ENCODE measurements around the gene MITF. TPM values are rescaled to one million over a fixed set of nuclear protein-coding genes. Genes with fewer than 3 reads are reported as not detected.

Gene MITF
- total RNA-seq, 4 donors from 2014 or later, result 1.6 to 22.5 (median 6.6) TPM

GRCh38 chr3:69941439-69942176 is 202.3 kb downstream of the MITF start:
- no peaks in the 10 kb centered on the region for H3K4me1 ChIP-seq
- no peaks in the 10 kb centered on the region for H3K9me3 ChIP-seq
- H3K4me3 ChIP-seq, result no peak overlapping the region
- WGBS, 2 donors, result 83 to 86% methylated on average over 3 of the region's 3 CpGs
- no peak for TF ChIP-seq CTCF (IDR thresholded peaks at IDR 0.05)
- TF ChIP-seq POLR2A (IDR thresholded peaks at IDR 0.05), result no peak
- no peaks in the 10 kb centered on the region for H3K27me3 ChIP-seq
- H3K27ac ChIP-seq, result no peak overlapping the region
- no peak for DNase-seq
- H3K36me3 ChIP-seq, result no peaks in the 10 kb centered on the region
- intact Hi-C loops (cut with DNase I), result loop anchor here (10.0 kb wide), 1 partner anchor 247 kb away; no protein-coding TSS in a partner anchor

DNA sequence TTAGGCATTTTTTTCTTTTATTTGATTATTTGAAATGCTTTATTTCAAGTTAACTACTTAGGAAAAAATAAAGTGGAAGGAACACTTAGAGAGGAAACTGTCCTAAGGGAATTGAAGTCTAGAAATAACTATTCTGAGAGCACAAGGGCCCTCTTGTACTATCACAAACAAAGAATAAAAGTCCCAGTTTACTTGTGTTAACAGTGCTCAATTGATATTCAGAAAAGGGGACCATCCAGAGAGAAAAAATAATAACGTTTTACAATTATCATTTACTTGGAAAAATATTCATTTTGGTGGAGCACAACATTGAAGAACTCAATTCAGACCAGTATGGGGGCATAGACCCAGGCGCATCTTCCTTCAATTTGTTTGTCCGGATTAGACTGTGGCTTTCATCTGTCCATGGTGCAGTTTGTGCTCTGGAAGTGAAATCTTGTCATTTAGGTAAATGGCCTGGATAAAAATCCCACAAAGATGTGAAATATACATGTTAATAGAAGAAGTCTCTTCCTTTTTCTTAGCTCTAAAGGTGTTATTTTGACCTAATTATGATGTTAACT is 205.7 kb downstream of the MITF start:
- no peak overlapping the region for H3K4me3 ChIP-seq
- H3K27me3 ChIP-seq, result no peaks in the 10 kb centered on the region
- no peaks in the 10 kb centered on the region for H3K4me1 ChIP-seq
- H3K27ac ChIP-seq, result no peak overlapping the region
- H3K9me3 ChIP-seq, result no peaks in the 10 kb centered on the region
- 75 to 78% methylated on average over 3 of the region's 3 CpGs for WGBS, 2 donors
- intact Hi-C loops (cut with DNase I), result loop anchor here (10.0 kb wide), 1 partner anchor 250 kb away; no protein-coding TSS in a partner anchor
- H3K36me3 ChIP-seq, result peaks cover 0 to 11% (median 0%) of the 10 kb centered on the region in 3 donors
- no peak for DNase-seq
- TF ChIP-seq CTCF (IDR thresholded peaks at IDR 0.05), result no peak
- TF ChIP-seq POLR2A (IDR thresholded peaks at IDR 0.05), result no peak

GRCh38 chr3:69948246-69948862 is 209.1 kb downstream of the MITF start:
- H3K27ac ChIP-seq, result no peak overlapping the region
- H3K9me3 ChIP-seq, result no peaks in the 10 kb centered on the region
- H3K27me3 ChIP-seq, result no peaks in the 10 kb centered on the region
- no peaks in the 10 kb centered on the region for H3K4me1 ChIP-seq
- intact Hi-C loops (cut with DNase I), result loop anchor here (10.0 kb wide), 1 partner anchor 254 kb away; no protein-coding TSS in a partner anchor
- no peak overlapping the region for H3K4me3 ChIP-seq
- no peak for DNase-seq
- H3K36me3 ChIP-seq, result peaks cover 0 to 23% (median 0%) of the 10 kb centered on the region in 3 donors
- WGBS, 2 donors, result 4 to 7% methylated on average over 4 of the region's 4 CpGs
- no peak for TF ChIP-seq POLR2A (IDR thresholded peaks at IDR 0.05)
- peak; percentile 35 to 57 (median 52) for TF ChIP-seq CTCF (IDR thresholded peaks at IDR 0.05)

GRCh38 chr3:69951616-69952015 is 212.4 kb downstream of the MITF start:
- Histone ChIP-seq H3K27ac (no peak overlapping the region), H3K36me3 (peaks cover 0 to 23% (median 0%) of the 10 kb centered on the region in 3 donors), H3K4me3 (no peak overlapping the region), H3K9me3 (no peaks in the 10 kb centered on the region), H3K27me3 (no peaks in the 10 kb centered on the region), H3K4me1 (no peaks in the 10 kb centered on the region)
- 58 to 65% methylated on average over 3 of the region's 3 CpGs for WGBS, 2 donors
- TF ChIP-seq CTCF (IDR thresholded peaks at IDR 0.05) (no peak), POLR2A (IDR thresholded peaks at IDR 0.05) (no peak)
- intact Hi-C loops (cut with DNase I), result no loop called here
- no peak for DNase-seq

DNA sequence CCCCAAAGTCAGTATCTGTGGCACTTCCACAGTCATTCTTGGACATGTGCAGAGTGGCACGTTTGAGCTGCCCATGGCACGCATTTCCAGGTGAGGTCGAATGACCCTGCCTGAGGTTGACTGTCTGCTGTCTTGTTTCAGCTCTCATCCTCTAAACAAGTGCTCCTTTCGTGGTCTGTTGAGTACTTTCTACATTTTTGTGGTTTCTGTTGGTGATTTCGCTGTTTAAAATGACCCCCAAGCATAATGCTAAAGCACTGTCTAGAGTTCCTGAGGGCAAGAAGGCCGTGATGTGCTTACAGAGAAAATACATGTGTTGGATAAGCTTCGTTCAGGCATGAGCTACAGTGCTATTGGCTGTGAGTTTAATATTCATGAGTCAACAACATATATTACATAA is 220.3 kb downstream of the MITF start:
- no peak overlapping the region for H3K27ac ChIP-seq
- H3K9me3 ChIP-seq, result no peaks in the 10 kb centered on the region
- no peaks in the 10 kb centered on the region for H3K27me3 ChIP-seq
- no peak overlapping the region for H3K4me3 ChIP-seq
- intact Hi-C loops (cut with DNase I), result no loop called here
- TF ChIP-seq CTCF (IDR thresholded peaks at IDR 0.05), result no peak
- no peak for TF ChIP-seq POLR2A (IDR thresholded peaks at IDR 0.05)
- DNase-seq, result no peak
- H3K4me1 ChIP-seq, result peaks cover 0 to 18% (median 4%) of the 10 kb centered on the region in 3 donors
- whole genome bisulfite sequencing, 2 donors, result 71 to 78% methylated on average over 7 of the region's 7 CpGs
- peaks cover 0 to 34% (median 7%) of the 10 kb centered on the region in 3 donors for H3K36me3 ChIP-seq

Measured in esophagus squamous epithelium (tissue), 5 donors.